GM12864 (cell line): ENCODE data around the gene USP46.

ENCODE experiments used
- DNase-seq: peaks from one replicate; pipeline ENCODE4 v3.0.0-alpha.2; 2011; ENCODE audit warnings: low read depth
- H3K4me3 ChIP-seq: 2 replicates; pipeline ENCODE4 v1.5.1; 2011; ENCODE audit warnings: mild to moderate bottlenecking, low read depth, low read length, control low read depth
- TF ChIP-seq, protein P1 (sequence below): IDR thresholded peaks from 2 replicates; pipeline ENCODE4 v1.5.1; 2011; ENCODE audit warnings: low read depth, mild to moderate bottlenecking, moderate library complexity, low read length, control low read depth, inconsistent platforms; ENCODE audit errors: missing control alignments

Gene USP46

GRCh38 chr4:52637116-52637515 is 22.0 kb downstream of the USP46 start:
- no peak for DNase-seq
- TF ChIP-seq, protein P1, sequence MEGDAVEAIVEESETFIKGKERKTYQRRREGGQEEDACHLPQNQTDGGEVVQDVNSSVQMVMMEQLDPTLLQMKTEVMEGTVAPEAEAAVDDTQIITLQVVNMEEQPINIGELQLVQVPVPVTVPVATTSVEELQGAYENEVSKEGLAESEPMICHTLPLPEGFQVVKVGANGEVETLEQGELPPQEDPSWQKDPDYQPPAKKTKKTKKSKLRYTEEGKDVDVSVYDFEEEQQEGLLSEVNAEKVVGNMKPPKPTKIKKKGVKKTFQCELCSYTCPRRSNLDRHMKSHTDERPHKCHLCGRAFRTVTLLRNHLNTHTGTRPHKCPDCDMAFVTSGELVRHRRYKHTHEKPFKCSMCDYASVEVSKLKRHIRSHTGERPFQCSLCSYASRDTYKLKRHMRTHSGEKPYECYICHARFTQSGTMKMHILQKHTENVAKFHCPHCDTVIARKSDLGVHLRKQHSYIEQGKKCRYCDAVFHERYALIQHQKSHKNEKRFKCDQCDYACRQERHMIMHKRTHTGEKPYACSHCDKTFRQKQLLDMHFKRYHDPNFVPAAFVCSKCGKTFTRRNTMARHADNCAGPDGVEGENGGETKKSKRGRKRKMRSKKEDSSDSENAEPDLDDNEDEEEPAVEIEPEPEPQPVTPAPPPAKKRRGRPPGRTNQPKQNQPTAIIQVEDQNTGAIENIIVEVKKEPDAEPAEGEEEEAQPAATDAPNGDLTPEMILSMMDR, result no peak
- H3K4me3 ChIP-seq, result no peak overlapping the region

- H3K4me3 ChIP-seq, result no peak overlapping the region
- TF ChIP-seq, protein P1, result no peak
- DNase-seq, result no peak
Observed at GRCh38 chr4:52635560-52635959, 23.5 kb downstream of the USP46 start.

DNA sequence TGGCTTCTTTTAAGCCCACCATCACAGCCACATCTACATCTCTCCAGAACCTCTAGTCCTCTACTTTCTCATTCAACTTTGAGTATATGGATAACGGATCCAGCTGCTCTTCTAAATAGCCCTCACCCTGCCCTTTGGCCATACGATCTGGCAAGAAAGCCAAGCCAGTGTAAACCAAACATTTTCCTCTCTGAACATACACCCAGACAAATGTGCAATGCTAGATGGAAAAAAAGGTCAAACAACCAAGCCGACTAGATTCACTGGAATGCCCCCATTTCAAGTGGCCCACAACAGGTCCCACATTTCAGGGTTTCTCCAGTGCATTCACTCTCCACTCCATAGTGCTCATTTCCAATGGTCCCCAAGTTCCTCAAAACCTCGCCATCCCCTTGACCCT is 24.0 kb downstream of the USP46 start:
- DNase-seq, result no peak
- TF ChIP-seq, protein P1, result no peak
- no peak overlapping the region for H3K4me3 ChIP-seq

- DNase-seq, result no peak
- TF ChIP-seq, protein P1, result no peak
- H3K4me3 ChIP-seq, result no peak overlapping the region
Observed at GRCh38 chr4:52633846-52634245, 25.3 kb downstream of the USP46 start.

DNA sequence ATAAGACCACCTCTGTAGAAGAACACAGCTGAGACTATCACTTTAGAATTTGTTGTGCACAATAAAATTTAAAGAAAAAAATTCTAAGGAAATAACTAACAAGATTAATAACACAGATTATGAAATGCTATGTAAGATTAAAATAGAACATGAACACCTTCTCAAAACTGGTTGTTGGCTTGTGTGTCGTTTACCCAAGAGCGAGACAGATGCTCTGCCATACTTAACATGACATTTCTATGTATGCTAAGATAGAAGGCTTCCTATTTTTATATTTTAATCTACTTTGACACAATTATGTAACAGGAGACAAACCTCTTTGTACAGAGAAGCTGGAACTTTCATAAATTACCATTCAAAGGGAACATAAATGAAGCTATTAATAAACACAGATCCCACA is 30.1 kb downstream of the USP46 start:
- no peak overlapping the region for H3K4me3 ChIP-seq
- TF ChIP-seq, protein P1, result no peak
- DNase-seq, result no peak

GRCh38 chr4:52628543-52628942 is 30.6 kb downstream of the USP46 start:
- TF ChIP-seq, protein P1, result no peak
- DNase-seq, result no peak

GRCh38 chr4:52627876-52628275 is 31.2 kb downstream of the USP46 start:
- no peak for DNase-seq
- TF ChIP-seq, protein P1, result no peak
- no peak overlapping the region for H3K4me3 ChIP-seq

More at GRCh38 chr4:52628543-52628942, 30.6 kb downstream of the USP46 start:
- H3K4me3 ChIP-seq, result no peak overlapping the region
